Activated CD8-positive, alpha-beta memory T cell treated with anti-CD3 and anti-CD28 coated beads, Interleukin-2, amount 50 U/mL, for 24 hours (primary cell): ENCODE results near the gene MCRIP2.
"Not testable (repeated sequence)": the region's sequence is repeated elsewhere in the genome, so short reads cannot be mapped to it uniquely, and the experiment has no call there.

ENCODE experiments used
- DNase-seq: peaks from one replicate; pipeline ENCODE4 v3.0.0-alpha.2; 2020; ENCODE audit errors: extremely low read depth

The MCRIP2 gene

DNA sequence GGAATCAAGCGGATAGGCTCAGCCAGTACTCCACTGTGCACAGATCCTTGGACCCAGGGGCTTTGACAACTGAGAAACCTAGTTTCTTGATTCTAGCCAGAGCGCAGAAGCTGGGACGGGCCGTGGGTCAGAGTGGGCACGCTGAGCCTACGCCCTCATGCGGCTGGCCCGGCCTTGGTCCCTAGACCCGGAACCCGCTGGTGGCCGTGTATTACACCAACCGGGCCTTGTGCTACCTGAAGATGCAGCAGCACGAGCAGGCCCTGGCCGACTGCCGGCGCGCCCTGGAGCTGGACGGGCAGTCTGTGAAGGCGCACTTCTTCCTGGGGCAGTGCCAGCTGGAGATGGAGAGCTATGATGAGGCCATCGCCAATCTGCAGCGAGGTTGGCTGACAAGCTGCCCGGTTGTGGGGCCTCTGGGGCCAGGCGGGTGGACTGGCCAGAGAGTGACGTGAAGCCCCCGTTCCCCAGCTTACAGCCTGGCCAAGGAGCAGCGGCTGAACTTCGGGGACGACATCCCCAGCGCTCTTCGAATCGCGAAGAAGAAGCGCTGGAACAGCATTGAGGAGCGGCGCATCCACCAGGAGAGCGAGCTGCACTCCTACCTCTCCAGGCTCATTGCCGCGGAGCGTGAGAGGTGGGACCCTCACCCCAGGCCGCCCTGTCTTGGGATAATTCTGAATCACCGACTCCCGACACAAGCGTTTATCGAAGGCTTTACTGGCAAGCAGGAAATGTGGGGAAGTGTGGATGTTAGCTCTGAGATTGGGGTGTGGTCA lies 39.5 kb downstream of the MCRIP2 start:
- no peak for DNase-seq

GRCh38 chr16:681746-682427 lies 40.3 kb downstream of the MCRIP2 start:
- DNase-seq: no peak

DNA sequence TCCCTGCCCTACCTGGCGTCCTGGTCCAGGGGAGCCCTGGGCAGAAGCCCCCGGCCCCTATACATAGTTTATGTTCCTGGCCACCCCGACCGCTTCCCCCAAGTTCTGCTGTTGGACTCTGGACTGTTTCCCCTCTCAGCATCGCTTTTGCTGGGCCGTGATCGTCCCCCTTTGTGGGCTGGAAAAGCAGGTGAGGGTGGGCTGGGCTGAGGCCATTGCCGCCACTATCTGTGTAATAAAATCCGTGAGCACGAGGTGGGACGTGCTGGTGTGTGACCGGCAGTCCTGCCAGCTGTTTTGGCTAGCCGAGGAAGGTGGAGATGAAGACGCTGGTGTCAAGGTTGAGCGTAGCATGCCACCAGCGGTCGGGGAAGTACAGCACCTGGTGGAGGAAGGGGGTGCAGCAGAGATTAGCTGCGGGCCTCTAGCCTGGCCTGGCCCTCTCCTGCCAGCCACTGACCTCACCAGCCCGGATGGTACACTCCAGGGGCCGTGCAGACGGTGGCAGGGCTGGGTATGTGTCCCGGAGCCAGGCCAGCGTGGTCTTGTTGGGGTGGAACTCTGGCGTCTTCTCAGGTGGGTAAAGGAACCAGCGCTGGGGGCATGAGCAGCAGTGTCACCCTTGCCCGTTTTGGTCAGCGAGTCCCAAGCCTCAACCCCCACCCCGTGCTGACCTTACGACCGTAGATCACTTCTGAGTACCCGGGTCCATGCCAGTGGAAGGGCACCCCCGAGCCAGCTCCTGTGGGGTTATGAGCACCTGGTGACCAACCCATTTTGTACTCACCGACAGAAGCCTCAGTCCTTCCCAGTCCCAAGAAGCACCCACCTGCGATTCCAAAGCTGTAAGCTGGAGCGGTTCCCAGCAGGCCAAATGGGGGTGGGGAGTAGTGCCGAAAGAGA lies 41.1 kb downstream of the MCRIP2 start:
- no peak for DNase-seq

GRCh38 chr16:683396-684070 lies 41.9 kb downstream of the MCRIP2 start:
- no peak for DNase-seq

GRCh38 chr16:684071-684794 lies 42.6 kb downstream of the MCRIP2 start, which contains the start of gene JMJD8:
Gene JMJD8 (minus strand): TSS chr16:684334. CDS start chr16:684319, 15 bp downstream.
- DNase-seq: peak; percentile 93

DNA sequence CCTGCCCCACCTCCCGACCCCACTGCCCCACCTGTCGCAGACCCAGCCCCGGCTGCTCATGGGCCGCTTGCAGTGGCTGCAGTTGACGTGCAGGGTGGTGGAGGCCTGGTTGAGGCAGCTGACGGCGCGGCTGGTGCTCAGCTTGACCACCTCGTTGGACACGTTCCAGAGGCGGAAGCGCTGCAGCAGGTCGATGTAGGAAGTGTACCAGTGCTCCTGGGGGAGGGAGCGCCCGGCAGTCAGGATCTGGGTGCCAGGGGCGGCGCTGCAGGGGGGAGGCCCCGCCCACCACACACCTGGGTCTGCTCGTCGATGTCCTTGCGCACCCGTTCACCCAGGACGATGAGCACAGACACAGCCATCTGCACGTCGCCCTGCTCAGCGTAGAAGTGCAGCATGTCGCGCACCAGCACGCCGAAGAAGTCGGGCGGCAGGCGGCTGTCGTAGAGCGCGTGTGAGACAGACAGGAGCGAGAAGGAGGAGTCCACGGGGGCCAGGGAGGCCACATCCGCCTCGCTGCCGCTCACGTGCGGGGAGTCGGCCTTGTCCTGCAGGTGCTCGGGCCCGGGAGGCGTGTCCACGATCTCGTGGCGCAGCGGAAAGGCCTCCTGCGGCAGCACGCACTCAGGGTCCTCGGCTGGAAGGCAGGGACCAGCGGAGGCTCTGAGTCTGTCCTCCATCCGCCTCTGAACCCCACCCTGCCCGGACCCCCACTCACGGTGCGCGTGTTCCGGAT lies 43.5 kb downstream of the MCRIP2 start:
- no peak for DNase-seq

DNA sequence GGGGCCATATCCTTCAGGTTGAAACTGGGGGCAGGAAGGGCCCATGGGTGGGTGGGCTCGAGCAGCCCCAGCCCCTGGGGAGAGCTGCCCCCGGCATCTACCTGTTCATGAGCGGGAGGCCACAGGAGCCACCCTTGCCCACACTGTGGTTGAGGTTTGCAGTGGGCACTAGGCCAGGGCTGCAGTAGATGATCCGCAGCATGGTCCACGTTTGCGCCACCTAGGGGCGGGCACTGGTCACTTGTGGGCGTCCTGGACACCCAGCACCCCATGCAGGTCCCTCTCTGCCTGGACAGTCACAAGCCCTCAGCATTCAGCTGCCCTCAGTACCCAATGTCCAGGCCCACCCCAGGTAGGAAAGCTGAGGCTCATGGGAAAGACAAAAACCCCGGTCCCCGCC lies 44.3 kb downstream of the MCRIP2 start:
- DNase-seq: no peak

GRCh38 chr16:686459-687260 lies 45.0 kb downstream of the MCRIP2 start:
- DNase-seq: no peak

DNA sequence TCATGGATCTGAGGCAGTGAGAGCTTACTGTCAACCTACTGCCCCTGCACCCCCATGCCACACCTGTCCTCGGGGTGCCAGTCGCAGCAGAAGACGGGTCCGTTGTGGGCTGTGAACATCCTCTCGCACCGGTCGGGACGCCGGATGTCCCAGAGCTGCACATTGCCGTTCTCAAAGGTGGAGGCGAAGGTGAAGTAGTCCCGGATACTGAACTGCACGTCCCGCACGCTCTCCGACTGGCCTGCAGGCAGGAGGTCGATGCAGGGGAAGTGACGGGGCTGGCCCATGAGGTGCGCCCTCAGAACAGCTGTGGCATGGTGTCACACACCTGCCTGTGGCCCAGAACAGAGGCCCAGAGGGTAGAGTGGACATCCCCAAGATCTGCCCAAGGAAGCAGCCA lies 45.9 kb downstream of the MCRIP2 start:
- DNase-seq: no peak

GRCh38 chr16:689175-689897 lies 47.7 kb downstream of the MCRIP2 start:
- no peak for DNase-seq

DNA sequence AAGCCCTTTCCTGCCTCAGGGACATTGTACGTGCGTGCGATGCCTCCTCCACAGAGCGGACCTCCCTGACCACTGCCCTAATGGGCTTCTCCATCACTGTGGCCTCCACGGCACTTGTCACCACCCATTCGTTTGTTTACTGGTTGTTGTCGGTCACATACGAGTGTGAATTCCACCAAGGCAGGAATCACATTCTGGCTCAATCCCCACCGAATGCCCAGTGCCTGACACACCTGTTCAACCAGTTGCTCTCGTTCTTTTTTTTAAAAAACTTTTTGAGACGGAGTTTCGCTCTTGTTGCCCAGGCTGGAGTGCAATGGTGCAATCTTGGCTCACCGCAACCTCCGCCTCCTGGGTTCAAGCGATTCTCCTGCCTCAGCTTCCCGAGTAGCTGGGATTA lies 49.6 kb downstream of the MCRIP2 start:
- DNase-seq: not testable (repeated sequence)

GRCh38 chr16:692356-693108 lies 50.9 kb downstream of the MCRIP2 start:
- DNase-seq: no peak

DNA sequence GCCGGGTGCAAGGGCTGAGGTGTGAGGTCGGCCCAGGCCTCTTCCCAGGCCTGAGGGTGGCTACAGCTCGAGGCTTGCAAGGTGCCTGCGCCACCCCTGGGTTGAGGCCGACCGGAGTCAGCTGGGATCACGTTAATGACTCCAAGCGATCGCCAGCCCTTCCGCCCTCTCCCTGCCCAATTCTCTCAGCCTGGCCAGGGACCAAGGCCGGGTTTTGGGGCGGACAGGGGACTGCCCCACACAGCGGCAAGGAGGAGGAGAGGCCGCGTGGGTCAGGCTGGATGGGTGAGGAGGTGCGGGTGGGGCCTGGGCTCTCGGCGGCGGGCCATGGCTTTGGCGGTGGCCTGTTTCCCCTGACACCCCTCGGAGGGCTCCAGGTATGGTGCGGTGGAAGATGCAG lies 51.7 kb downstream of the MCRIP2 start:
- no peak for DNase-seq

DNA sequence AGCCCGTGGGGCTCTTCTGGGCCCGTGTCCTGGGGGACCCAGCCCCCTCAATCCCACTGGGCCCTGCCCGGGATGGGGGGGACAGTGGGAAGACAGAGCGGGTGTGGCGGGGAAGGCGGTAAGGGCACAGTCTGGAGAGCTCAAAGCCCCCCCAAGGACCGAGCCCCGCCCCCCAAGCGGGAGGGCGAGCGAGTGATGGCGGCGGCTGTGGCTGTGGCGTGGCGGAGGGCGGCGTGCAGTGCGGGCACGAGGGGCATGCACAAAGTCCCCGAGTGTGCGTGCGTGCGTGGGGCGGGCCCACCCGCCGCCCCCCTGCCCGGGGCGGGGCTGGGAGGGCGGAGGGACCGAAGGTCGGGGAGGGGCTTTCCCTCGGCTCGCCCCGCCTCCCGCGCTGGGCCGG lies 52.1 kb downstream of the MCRIP2 start:
- DNase-seq: no peak

DNA sequence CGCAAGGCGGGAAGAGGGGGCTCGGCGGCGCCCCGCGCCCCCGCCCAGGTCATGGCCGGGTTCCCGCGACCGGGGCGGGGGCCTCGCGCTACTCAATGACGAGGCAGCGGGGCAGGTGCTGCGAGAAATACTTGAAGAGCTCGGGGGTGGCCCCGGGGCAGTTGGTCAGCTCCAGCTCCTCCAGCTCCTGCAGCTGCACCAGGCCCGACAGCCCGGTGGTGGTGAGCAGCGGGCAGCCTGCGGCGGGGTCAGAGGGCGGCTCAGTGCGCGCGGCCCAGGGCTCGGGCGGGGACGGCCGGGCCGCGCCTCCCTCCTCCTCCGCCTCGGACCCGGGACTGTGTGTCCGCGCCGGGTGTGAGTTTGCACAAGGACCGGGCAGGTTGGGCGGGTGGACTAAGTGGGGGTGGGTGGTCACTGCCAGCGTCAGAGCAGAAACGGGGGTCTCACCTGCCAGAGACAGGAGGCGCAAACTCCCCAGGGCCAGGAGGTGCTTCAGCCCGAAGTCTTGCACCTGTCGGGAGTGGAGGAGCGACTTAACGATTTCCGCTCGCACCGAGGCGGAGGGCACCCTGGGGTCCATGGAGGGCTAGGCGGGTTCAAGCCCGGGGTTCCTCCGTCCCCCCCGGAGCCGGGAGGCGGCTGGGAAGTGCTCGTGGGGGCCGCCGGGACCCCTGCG lies 52.7 kb downstream of the MCRIP2 start:
- no peak for DNase-seq

GRCh38 chr16:694863-695354 lies 53.3 kb downstream of the MCRIP2 start:
- DNase-seq: no peak

DNA sequence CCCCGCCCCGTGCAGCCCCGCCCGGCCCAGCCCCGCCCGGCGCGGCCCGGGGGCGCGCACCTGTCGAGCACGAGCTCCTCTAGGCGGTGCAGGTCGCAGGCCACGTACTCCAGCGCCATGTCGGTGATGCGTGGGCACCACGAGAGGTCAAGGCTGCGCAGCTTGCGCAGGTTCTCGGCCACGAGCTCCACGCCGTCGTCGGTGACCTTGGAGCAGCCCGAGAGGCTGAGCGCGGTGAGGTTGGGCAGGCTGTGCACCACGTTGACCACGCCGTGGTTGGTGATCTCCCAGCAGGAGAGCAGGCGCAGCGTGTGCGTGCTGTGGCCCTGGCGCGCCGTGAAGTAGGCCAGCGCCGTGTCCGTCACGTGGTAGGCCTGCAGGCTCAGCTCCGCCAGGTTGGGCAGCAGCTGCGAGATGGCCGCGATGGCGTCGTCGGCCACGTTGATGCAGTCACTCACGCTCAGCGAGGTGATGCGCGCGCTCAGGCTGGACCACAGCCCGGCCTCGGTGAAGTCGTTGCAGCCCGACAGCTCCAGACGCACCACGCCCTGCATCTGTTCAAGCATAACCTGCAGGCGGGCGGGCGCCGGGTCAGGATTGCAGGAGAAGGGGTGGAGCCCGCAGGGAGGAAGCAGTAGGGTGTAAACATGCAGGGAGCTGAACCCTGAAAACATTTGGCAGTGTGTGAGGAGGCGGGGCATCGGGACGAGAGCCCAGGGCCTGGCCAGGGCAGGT lies 53.9 kb downstream of the MCRIP2 start:
- no peak for DNase-seq
